ENCODE data around the gene OXGR1. TPM values are rescaled to one million over a fixed set of nuclear protein-coding genes. Genes with fewer than 3 reads are reported as not detected.

Gene OXGR1
- total and polyA plus RNA-seq, 9 of the 15 experiments (the other 6 are each of a cell fraction or from before 2014, with no cell fraction given): 0.03 TPM; not detected in 8

DNA sequence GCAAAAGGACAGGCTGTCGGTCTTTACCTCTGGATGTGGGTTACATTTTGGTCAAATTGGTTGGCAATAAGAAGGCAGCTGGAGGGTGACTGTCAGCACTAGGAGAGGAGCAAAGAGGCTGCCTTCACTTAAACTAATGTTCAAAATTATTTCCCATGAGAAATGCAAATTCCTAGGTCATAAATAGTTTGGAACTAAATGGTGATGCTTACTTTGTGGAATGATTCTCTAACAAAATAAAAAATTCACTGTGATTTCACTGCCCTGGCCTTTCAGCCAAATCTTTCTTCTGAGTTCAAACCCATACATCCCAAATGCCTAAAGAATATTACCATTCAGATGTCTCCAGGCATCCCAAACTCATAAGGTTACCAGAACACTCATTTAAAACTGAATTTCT is 25.0 kb upstream of the OXGR1 start (continued):
- TF ChIP-seq, protein P1, sequence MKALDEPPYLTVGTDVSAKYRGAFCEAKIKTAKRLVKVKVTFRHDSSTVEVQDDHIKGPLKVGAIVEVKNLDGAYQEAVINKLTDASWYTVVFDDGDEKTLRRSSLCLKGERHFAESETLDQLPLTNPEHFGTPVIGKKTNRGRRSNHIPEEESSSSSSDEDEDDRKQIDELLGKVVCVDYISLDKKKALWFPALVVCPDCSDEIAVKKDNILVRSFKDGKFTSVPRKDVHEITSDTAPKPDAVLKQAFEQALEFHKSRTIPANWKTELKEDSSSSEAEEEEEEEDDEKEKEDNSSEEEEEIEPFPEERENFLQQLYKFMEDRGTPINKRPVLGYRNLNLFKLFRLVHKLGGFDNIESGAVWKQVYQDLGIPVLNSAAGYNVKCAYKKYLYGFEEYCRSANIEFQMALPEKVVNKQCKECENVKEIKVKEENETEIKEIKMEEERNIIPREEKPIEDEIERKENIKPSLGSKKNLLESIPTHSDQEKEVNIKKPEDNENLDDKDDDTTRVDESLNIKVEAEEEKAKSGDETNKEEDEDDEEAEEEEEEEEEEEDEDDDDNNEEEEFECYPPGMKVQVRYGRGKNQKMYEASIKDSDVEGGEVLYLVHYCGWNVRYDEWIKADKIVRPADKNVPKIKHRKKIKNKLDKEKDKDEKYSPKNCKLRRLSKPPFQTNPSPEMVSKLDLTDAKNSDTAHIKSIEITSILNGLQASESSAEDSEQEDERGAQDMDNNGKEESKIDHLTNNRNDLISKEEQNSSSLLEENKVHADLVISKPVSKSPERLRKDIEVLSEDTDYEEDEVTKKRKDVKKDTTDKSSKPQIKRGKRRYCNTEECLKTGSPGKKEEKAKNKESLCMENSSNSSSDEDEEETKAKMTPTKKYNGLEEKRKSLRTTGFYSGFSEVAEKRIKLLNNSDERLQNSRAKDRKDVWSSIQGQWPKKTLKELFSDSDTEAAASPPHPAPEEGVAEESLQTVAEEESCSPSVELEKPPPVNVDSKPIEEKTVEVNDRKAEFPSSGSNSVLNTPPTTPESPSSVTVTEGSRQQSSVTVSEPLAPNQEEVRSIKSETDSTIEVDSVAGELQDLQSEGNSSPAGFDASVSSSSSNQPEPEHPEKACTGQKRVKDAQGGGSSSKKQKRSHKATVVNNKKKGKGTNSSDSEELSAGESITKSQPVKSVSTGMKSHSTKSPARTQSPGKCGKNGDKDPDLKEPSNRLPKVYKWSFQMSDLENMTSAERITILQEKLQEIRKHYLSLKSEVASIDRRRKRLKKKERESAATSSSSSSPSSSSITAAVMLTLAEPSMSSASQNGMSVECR (CRISPR knock-in tag; IDR thresholded peaks at IDR 0.05): no peak
- no peak for TF ChIP-seq TFAP4 (CRISPR knock-in tag; IDR thresholded peaks at IDR 0.05; ENCODE audit: borderline replicate concordance)
- TF ChIP-seq CC2D1A (IDR thresholded peaks at IDR 0.05): no peak
- TF ChIP-seq ARHGAP35 (IDR thresholded peaks at IDR 0.05; ENCODE audit: partially characterized antibody): no peak
- TF ChIP-seq, protein P2, sequence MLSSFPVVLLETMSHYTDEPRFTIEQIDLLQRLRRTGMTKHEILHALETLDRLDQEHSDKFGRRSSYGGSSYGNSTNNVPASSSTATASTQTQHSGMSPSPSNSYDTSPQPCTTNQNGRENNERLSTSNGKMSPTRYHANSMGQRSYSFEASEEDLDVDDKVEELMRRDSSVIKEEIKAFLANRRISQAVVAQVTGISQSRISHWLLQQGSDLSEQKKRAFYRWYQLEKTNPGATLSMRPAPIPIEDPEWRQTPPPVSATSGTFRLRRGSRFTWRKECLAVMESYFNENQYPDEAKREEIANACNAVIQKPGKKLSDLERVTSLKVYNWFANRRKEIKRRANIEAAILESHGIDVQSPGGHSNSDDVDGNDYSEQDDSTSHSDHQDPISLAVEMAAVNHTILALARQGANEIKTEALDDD (IDR thresholded peaks at IDR 0.05): no peak
- no peak for TF ChIP-seq ARID1B (IDR thresholded peaks at IDR 0.05)
- TF ChIP-seq FOXO4 (CRISPR knock-in tag; IDR thresholded peaks at IDR 0.05): no peak
- TF ChIP-seq ZNF232 (CRISPR knock-in tag; IDR thresholded peaks at IDR 0.05): no peak
- TF ChIP-seq ZFP36 (IDR thresholded peaks at IDR 0.05; ENCODE audit: low read depth, low read length, partially characterized antibody): no peak

Data from K562 (cell line).